ENCODE data around the gene WDR4. TPM values are rescaled to one million over a fixed set of nuclear protein-coding genes. Genes with fewer than 3 reads are reported as not detected.
"Not testable (repeated sequence)": the region's sequence is repeated elsewhere in the genome, so short reads cannot be mapped to it uniquely, and the experiment has no call there.

WDR4 gene
- total RNA-seq, 1 donor from 2014 or later, result 8.6 TPM

DNA sequence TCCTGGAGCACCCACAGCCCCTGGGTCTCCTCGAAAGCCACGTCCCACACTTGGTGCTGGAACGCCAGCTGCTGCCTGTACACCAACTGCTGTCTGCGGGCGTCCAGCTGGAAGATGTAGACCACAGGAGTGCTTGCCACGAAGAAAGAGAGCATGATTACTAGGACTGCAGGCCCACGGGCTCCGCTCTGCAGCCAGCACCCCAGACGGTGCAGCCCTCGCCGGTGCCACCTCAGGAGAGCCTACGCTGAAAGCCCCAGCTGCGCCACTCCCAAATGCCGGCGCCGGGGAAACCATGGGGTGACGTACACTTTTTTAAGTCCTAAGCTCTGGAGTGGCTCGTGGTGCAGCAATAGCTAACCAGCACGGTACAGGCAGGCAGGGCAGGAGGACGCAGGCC is 25.7 kb downstream of the WDR4 start:
- no peak for DNase-seq (ENCODE audit: low read depth in 2 of 2)

- no peak for DNase-seq (ENCODE audit: low read depth in 2 of 2)
Measured at GRCh38 chr21:42852925-42853570, 26.3 kb downstream of the WDR4 start.

GRCh38 chr21:42851812-42852665 is 27.3 kb downstream of the WDR4 start:
- DNase-seq (ENCODE audit: low read depth in 2 of 2), result no peak

- peak in 1 of 2 donors; percentile 33 for DNase-seq (ENCODE audit: low read depth in 2 of 2)
Measured at GRCh38 chr21:42850866-42851391, 28.4 kb downstream of the WDR4 start.

DNA sequence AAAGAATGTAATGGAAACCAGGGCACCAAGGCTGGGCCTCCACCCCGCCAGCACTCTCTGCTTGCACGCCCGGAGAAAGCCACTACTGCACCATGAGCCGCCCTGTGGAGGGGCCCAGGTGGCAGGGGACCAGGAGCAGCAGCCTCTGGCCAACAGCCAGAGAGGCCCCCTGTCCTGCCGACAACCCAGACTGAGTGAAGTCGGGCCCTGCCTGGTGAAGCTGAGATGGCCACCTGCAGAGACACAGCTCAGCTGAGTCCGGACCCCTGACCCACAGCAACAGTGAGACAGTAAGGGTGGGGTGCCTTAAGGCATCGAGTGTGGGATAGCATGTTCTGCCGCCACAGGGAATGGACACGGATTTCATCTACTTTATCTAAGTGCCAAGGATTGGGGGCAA is 28.9 kb downstream of the WDR4 start:
- DNase-seq (ENCODE audit: low read depth in 2 of 2), result no peak

DNA sequence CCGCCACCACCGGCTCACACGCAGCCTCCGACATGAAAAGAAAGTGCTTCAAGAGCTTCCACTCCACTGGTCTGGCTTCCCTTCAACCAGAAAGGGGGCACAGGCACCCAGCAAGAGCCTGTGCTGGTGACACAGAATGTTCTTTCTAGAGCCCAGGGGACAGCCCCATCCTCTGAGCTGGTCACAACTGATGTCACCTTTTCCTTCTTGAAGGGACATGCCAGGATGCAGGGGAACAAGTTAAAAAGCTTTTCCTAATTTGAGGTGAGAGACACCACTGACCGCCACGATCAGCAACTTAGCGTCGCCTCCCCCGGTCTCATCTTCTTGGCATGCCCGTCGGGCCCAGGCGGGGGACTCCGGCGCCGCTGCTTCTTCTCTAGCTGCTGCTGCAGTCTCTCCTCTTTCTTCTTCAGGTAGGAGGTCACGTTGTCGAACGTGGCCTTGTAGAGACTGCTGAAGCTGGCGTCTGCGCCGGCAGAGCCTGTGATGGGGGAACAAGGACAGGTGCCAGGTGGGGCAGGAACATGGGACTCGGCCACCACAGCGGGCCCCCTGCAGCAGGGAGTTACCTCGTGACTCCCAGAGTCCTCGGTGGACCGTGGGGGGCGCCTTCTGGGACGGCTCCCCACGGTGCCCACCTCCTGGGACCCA is 29.5 kb downstream of the WDR4 start:
- no peak for DNase-seq (ENCODE audit: low read depth in 2 of 2)

DNA sequence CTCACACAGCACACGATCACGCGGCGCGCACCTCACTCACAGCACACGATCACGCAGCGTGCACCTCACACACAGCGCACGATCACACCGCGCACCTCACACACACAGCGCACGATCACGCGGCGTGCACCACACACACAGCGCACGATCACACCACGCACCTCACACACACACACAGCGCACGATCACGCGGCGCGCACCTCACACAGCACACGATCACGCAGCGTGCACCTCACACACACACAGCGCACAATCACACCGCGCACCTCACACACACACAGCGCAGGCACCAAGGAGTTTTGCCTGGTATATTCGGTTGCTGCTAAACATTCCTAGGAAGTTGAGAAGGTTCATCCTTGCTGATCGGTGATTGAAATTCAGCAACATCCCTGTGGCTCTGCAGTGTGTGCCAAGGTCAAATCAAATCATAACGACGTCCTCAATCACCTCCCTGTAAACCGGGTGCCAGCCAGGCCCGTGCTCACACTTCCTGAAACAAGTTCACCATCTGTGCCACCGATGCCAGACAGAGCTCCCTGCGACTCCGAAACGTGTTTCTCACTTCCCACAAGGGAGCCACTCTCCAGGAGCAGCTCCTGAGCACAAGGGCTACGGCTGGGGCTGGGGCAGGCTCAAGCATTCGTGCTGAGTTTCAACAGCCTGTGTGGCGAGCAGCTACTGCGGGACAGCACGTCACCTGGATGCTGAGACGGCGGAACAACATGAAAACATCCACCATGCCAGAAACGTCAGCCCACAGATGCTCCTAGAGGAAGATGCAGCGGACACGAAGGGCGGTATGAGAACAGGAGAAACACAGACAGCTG is 30.2 kb downstream of the WDR4 start:
- DNase-seq (ENCODE audit: low read depth in 2 of 2), result no peak

GRCh38 chr21:42848144-42848931 is 31.0 kb downstream of the WDR4 start:
- not testable (repeated sequence) for DNase-seq (ENCODE audit: low read depth in 2 of 2)

DNA sequence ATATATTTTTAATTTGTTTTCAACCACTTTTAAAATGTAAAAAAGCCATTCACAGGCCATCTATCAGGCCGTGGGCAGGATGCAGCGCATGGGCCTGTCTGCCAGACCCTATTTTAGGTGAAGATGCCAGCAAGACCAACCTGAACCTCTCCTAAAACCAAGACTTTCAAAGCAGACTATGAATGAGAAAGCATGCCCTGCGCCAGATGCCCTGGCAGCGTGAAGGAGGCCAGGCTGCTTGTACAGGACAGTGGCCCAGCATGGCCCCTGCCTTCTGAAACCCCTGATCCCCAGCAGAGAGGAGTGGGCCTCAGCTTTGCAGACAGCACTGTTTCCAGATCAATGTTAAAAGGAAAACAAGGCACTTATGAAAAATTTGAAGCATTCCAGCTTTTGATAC is 31.6 kb downstream of the WDR4 start:
- no peak for DNase-seq (ENCODE audit: low read depth in 2 of 2)

DNA sequence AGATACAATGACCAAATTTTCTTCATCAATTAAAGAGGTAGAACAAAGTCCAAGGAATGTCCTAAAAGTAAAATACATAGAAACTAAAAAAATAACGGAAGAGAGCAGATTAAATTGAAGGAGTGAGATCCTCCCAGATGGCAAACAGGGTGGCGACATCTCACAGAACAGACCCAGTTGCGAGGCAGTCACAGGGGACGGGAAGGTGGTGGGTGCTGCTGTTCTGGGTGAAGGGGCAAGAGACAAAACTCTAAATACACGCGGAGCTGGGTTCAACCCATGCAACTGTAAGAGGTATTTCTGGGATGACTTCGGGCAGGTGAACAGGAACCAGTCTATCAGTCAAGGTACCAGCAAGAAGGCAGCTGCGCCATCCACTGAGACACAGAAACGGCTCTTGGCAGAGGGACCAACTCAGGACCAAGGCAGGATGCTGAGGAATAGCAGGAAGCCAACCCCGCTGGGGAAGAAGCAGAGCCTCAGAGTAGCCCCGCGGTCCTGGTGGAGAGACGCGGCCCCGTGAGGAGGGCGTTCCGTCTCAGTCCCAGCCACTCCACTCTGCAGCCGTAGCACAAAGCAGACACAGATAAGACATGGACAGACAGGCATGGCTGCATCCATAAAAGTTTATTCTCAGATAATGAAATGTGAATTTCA is 32.2 kb downstream of the WDR4 start:
- DNase-seq (ENCODE audit: low read depth in 2 of 2), result no peak

GRCh38 chr21:42846221-42846620 is 33.1 kb downstream of the WDR4 start:
- no peak for DNase-seq (ENCODE audit: low read depth in 2 of 2)

GRCh38 chr21:42845296-42845965 is 33.9 kb downstream of the WDR4 start:
- peak in 1 of 2 donors; percentile 35 for DNase-seq (ENCODE audit: low read depth in 2 of 2)

GRCh38 chr21:42844411-42845113 is 34.8 kb downstream of the WDR4 start:
- DNase-seq (ENCODE audit: low read depth in 2 of 2), result no peak

DNA sequence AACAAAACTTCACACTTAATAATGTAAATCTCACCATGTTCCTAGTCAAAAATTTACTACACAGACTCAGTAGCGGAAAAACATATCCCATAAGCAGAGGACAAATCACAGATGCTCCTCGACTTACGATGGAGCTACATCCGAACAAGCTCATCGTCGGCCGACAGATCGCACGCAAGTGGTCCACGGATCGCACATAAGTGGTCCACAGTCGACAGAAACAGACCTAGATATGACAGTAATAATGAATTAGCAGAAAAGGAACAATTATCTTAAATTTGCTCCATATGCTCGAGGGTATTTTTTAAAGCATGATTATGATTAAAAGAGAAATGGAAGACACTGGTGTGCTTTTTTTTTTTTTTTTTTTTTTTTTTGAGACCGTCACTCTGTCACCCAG is 36.3 kb downstream of the WDR4 start:
- no peak for DNase-seq (ENCODE audit: low read depth in 2 of 2)

DNA sequence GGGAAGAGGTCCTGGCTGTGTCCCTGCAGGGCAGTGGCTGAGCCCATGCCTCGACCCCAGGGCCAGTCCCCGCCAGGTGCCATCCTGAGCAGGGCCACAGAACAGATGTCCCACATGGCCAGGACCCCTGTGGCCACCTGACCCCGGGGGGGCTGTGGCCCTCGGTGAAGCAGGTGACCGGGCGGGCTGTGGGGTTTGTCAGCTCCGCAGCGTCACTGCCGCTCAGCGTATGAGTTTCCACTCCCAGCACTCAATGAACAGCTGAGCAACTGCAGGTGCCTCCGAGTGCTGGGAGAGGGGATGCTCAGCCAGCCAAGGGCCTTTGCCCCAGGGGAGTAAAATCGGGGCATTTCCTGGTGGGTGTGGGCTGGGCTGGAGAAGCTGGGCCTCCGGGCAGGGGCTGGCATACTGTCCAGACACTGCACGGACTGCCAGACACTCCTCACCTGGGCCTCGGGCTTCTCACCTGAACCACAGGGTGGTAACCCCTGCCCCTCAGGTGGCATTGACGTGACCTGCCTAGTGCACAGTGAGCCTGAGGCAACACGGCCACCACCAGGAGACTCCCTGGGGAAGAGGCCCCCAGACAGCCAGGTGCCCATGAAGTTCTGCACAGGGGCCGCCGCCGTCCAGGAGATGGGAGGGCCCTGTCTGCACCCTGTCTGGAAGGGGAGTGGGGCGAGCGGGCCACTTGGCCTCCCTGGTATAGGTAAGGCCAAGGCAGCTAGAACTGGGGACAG is 37.3 kb downstream of the WDR4 start:
- not testable (repeated sequence) for DNase-seq (ENCODE audit: low read depth in 2 of 2)

DNA sequence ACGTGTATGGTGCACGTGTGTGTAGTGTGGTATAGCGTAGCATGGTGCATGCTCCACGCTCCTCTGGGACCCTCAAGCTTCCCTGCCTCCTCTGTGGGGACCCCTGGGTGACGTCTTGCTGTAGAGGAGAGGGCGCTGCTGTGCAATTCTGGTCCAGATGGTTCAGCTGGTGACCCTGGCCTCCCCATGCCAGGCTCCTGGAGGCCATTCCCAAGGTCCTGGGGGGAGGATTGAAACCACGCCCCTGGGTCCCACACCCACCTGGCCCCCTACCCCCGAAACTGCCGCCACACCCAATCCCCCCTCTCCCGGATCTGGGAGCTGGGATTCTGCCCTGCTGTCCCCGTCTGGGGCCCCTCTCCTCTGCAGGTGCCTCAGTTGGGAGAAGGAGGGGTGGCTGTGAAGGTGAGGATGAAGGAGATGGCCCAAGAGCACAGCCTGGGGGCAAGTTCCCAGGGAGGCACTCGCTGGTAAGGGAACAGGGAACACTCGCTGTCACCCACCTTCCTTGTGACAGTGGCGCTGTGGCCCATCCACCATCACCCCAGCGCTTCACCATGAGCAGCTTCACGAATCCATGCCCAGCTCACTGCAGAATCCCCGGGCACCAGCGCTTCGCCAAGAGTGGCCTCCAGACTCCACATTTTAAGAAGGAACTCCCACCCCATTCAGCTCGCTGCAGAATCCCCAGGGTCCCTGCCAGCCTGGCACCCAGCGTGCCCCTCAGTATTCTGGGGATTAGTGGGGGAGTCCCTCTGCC is 38.0 kb downstream of the WDR4 start:
- DNase-seq (ENCODE audit: low read depth in 2 of 2), result no peak

DNA sequence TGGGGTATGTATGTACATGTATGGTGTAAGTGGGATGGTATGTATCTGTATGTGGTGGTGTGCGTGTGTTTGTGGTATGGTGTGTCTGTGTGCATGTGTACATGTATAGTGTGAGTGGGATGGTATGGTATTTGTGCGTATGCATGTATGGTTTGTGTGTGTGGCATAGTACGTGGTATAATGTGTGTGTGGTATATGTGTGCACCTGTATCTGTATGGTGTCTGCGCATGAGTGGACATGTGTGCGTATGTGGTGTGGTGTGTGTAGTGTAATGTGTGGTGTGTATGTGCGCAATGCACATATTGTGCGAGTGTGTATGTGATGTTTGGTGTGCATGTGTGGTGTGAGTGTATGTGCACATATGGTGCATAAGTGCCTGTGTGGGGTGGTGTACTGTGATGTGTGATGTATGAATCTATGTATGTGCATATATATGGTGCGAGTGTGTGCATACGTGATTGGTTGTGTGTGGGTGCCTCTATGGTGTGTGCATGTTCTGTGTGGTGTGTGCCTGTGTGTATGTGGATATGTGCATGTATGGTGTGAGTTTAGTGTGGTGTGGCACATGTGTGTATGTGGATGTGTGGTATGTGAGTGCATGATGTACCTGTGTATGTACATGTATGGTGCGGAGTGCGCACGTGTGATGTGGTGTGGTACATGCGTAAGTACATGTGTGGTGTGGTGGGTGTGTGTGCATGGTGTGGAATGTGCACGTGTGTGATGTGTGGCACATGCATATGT is 38.8 kb downstream of the WDR4 start:
- DNase-seq (ENCODE audit: low read depth in 2 of 2), result no peak
